Measurements from ENCODE around the gene LRRC41. TPM values are rescaled to one million over a fixed set of nuclear protein-coding genes. Genes with fewer than 3 reads are reported as not detected.

LRRC41 gene
- total and polyA plus RNA-seq, 4 donors = 21.6 to 63.0 (median 50.3) TPM

DNA sequence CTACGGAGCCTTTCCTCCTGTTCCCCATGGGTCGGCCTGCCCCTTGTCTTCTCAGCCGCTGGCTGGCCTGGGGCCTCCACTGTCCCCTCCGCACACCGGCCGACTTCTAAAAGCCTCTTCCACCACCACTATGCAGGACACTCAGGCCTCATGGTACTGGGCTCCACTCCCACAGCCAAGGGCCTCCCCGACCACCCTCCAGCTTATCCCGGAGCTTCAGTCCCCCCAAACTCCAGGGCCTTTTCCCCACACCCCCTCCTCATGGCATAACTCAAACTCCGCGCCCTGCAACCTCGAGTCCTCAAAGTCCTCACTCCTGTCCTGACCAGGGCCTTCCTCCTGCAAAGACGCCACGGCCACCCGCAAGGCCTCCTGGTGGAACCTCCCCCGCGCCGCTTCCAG is 2.0 kb downstream of the LRRC41 start:
- TF ChIP-seq, protein P1, sequence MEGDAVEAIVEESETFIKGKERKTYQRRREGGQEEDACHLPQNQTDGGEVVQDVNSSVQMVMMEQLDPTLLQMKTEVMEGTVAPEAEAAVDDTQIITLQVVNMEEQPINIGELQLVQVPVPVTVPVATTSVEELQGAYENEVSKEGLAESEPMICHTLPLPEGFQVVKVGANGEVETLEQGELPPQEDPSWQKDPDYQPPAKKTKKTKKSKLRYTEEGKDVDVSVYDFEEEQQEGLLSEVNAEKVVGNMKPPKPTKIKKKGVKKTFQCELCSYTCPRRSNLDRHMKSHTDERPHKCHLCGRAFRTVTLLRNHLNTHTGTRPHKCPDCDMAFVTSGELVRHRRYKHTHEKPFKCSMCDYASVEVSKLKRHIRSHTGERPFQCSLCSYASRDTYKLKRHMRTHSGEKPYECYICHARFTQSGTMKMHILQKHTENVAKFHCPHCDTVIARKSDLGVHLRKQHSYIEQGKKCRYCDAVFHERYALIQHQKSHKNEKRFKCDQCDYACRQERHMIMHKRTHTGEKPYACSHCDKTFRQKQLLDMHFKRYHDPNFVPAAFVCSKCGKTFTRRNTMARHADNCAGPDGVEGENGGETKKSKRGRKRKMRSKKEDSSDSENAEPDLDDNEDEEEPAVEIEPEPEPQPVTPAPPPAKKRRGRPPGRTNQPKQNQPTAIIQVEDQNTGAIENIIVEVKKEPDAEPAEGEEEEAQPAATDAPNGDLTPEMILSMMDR (IDR thresholded peaks at IDR 0.05; ENCODE audit: control extremely low read depth, extremely low read depth) = no peak
- no peak for ATAC-seq (ENCODE audit: insufficient read depth, low FRiP score)
- Histone ChIP-seq H3K27me3 (ENCODE audit: control insufficient read depth in 3 of 3, insufficient read depth in 3 of 3, low read length in 2 of 3) (no peaks in the 10 kb centered on the region), H3K9me3 (ENCODE audit: control insufficient read depth in 4 of 4, insufficient read depth in 3 of 4, low read length in 3 of 4) (no peaks in the 10 kb centered on the region), H3K36me3 (ENCODE audit: control insufficient read depth in 4 of 4, insufficient read depth in 4 of 4, low read length in 4 of 4) (peaks cover 4 to 17% (median 6%) of the 10 kb centered on the region in 4 donors), H3K4me3 (peak overlapping the region; percentile 94), H3K9ac (ENCODE audit: insufficient read depth in 1 of 2, low read length in 2 of 2) (peak overlapping the region; percentile 81 to 98), H3K27ac (ENCODE audit: low read depth in 1 of 2, low read length in 1 of 2) (peak overlapping the region; percentile 93 to 99), H3K4me1 (ENCODE audit: control insufficient read depth in 5 of 5, insufficient read depth in 5 of 5, low read length in 5 of 5) (peaks cover 10 to 27% (median 14%) of the 10 kb centered on the region in 5 donors)
- DNase-seq = peak in 1 of 3 donors; percentile 18
- WGBS, 2 donors = 7 to 13% methylated on average over 17 of the region's 17 CpGs

DNA sequence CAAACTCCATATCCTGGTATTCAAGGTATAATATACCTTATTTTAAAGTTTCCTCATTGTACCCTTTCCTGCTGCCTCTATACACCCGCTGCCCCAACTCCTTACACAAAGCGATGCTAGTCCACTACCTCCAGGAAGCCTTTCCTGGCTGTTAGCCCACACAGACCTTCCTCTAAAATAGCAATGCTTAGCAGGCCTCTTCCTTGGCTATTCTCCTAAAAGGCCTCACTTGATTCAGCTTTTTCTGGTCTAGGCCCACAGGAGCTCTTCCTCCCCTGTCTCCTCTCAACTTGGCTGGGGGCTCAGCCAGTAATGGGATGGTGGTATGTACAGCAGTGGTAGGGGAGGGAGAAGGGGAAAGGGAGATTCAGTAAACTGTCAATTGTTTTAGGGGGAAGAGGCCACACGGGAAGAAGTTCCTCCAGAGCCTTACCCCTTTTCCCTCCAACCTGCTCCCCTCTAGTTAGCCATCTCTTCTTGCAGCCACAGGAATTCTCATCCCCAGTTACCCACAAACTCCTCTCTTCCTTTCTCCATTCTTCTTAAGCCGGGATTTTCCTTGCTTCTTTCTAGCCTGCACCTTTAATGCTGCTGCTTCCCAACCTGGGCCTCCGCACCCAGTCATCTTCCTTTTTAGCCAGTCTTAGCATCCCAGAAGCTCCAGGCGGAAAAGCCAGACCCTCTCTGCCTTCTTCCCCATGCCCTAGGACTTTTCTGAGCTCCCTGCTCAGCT is 2.6 kb downstream of the LRRC41 start:
- H3K4me1 ChIP-seq (ENCODE audit: control insufficient read depth in 5 of 5, insufficient read depth in 5 of 5, low read length in 5 of 5) = peaks cover 10 to 27% (median 14%) of the 10 kb centered on the region in 5 donors

DNA sequence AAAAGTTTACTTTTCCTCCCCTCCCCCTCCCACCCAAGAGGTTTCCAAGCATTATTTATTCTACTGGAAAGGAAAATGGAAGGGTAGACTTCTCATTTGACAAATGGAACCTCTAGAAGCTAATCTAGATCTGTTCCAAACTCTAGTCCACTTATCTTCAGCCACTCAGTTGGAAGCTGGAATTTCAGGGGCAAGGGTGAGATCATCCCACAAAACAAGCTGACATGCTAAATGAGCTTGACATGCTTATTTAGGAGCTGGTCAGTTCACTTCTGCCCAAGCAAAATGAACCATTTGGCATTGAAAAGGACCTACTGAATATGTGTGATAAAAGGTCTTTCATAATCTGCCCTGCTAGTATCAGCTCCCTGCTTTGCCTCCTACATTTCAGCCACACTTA is 5.0 kb downstream of the LRRC41 start:
- Histone ChIP-seq H3K4me3 (no peak overlapping the region), H3K9ac (ENCODE audit: insufficient read depth in 1 of 2, low read length in 2 of 2) (no peak overlapping the region), H3K9me3 (ENCODE audit: control insufficient read depth in 4 of 4, insufficient read depth in 3 of 4, low read length in 3 of 4) (no peaks in the 10 kb centered on the region), H3K4me1 (ENCODE audit: control insufficient read depth in 5 of 5, insufficient read depth in 5 of 5, low read length in 5 of 5) (peaks cover 10 to 16% (median 11%) of the 10 kb centered on the region in 5 donors), H3K27ac (ENCODE audit: low read depth in 1 of 2, low read length in 1 of 2) (peak overlapping the region in 1 of 2 donors; percentile 41), H3K36me3 (ENCODE audit: control insufficient read depth in 4 of 4, insufficient read depth in 4 of 4, low read length in 4 of 4) (peaks cover 13 to 27% (median 17%) of the 10 kb centered on the region in 4 donors), H3K27me3 (ENCODE audit: control insufficient read depth in 3 of 3, insufficient read depth in 3 of 3, low read length in 2 of 3) (no peaks in the 10 kb centered on the region)
- TF ChIP-seq, protein P1 (IDR thresholded peaks at IDR 0.05; ENCODE audit: control extremely low read depth, extremely low read depth) = no peak
- ATAC-seq (ENCODE audit: insufficient read depth, low FRiP score) = no peak
- no peak for DNase-seq

More for the DNA sequence above, 2.6 kb downstream of the LRRC41 start:
- Histone ChIP-seq H3K4me3 (peak overlapping the region; percentile 94), H3K9ac (ENCODE audit: insufficient read depth in 1 of 2, low read length in 2 of 2) (peak overlapping the region; percentile 81 to 98), H3K27me3 (ENCODE audit: control insufficient read depth in 3 of 3, insufficient read depth in 3 of 3, low read length in 2 of 3) (no peaks in the 10 kb centered on the region), H3K36me3 (ENCODE audit: control insufficient read depth in 4 of 4, insufficient read depth in 4 of 4, low read length in 4 of 4) (peaks cover 6 to 18% (median 6%) of the 10 kb centered on the region in 4 donors), H3K9me3 (ENCODE audit: control insufficient read depth in 4 of 4, insufficient read depth in 3 of 4, low read length in 3 of 4) (no peaks in the 10 kb centered on the region), H3K27ac (ENCODE audit: low read depth in 1 of 2, low read length in 1 of 2) (peak overlapping the region; percentile 93 to 99)
- ATAC-seq (ENCODE audit: insufficient read depth, low FRiP score) (no peak), DNase-seq (peak in 2 of 3 donors; percentile 43 to 69)
- WGBS, 2 donors = 31 to 35% methylated on average over 6 of the region's 6 CpGs
- TF ChIP-seq, protein P1 (IDR thresholded peaks at IDR 0.05; ENCODE audit: control extremely low read depth, extremely low read depth) = no peak

All from lung (tissue), 12 donors.